A673 (cell line): ENCODE measurements around the gene USPL1. TPM values are rescaled to one million over a fixed set of nuclear protein-coding genes. Genes with fewer than 3 reads are reported as not detected.

Experiments
- BruUV-seq: library from RNA; stranded (reverse); fragments of 400-500 nt; replicated peaks from 2 replicates; lab custom pipeline; 2021; lab: Mats Ljungman, UMichigan
- CTCF ChIA-PET: fragments of 300-600 bp; sonication (Branson Sonifier 250); formaldehyde crosslinking; loops from one replicate; lab custom pipeline; 2022; ENCODE audit warnings: antibody characterized with exemption; lab: Charles Lee
- POLR2A ChIA-PET: fragments of 300-600 bp; sonication (Branson Sonifier 250); formaldehyde crosslinking; loops from one replicate; lab custom pipeline; 2022; ENCODE audit warnings: antibody characterized with exemption; ENCODE audit not compliant: low non-redundant PET; lab: Charles Lee
- DNase-seq: peaks from one replicate; pipeline ENCODE4 v3.0.0-alpha.2; 2015; ENCODE audit warnings: low spot score
- H3K27ac ChIP-seq: fragments of 200-600 bp; sonication (generic); 2 replicates; pipeline ENCODE4 v1.5.1; 2016; ENCODE audit warnings: mixed run types, low read depth, mild to moderate bottlenecking, mixed read lengths, antibody characterized with exemption, low read length; ENCODE audit not compliant: poor library complexity, severe bottlenecking
- H3K27me3 ChIP-seq: fragments of 200-600 bp; sonication (generic); replicated peaks from 2 replicates; pipeline ENCODE4 v1.6.1; 2017; ENCODE audit warnings: mixed run types, low read depth, mild to moderate bottlenecking, mixed read lengths, antibody characterized with exemption, low read length; ENCODE audit not compliant: insufficient read depth, poor library complexity
- H3K36me3 ChIP-seq: fragments of 200-600 bp; sonication (generic); 2 replicates; pipeline ENCODE4 v1.6.1; 2016; ENCODE audit warnings: mixed run types, mild to moderate bottlenecking, mixed read lengths, antibody characterized with exemption, low read length; ENCODE audit not compliant: insufficient read depth, poor library complexity, severe bottlenecking
- H3K4me1 ChIP-seq: fragments of 200-600 bp; sonication (generic); 2 replicates; pipeline ENCODE4 v1.6.1; 2017; ENCODE audit warnings: mixed run types, mild to moderate bottlenecking, mixed read lengths, antibody characterized with exemption, low read length; ENCODE audit not compliant: insufficient read depth, poor library complexity, severe bottlenecking
- H3K4me3 ChIP-seq: fragments of 200-600 bp; sonication (generic); 2 replicates; pipeline ENCODE4 v1.5.1; 2016; ENCODE audit warnings: low read depth, mixed run types, mild to moderate bottlenecking, mixed read lengths, low read length; ENCODE audit not compliant: poor library complexity, severe bottlenecking
- H3K9me3 ChIP-seq: fragments of 200-600 bp; sonication (generic); 2 replicates; pipeline ENCODE4 v1.6.1; 2016; ENCODE audit warnings: mixed run types, low read depth, mild to moderate bottlenecking, mixed read lengths, antibody characterized with exemption, low read length; ENCODE audit not compliant: poor library complexity, severe bottlenecking
- EZH2 ChIP-seq: fragments of 200-600 bp; sonication (generic); IDR thresholded peaks from 2 replicates; pipeline ENCODE4 v1.6.1; 2017; ENCODE audit warnings: borderline replicate concordance, low read depth, mild to moderate bottlenecking, mixed read lengths, antibody characterized with exemption, low read length; ENCODE audit not compliant: poor library complexity, severe bottlenecking
- intact Hi-C: fragments of 100-400 bp; cut with micrococcal nuclease; formaldehyde crosslinking; loops from one replicate; pipeline ENCODE4 v1.10.0; 2022; ENCODE audit not compliant: unreplicated experiment
- total RNA-seq: library from RNA; stranded (reverse); gene quantifications from 2 replicates; pipeline ENCODE4 v1.2.3, GENCODE V29; 2021
- TF ChIP-seq, protein P1 (sequence below): fragments of 300-800, 200-600 bp; sonication (generic); conservative IDR thresholded peaks from 2 replicates; pipeline ENCODE4 v1.5.1; 2017; ENCODE audit warnings: low read depth, mild to moderate bottlenecking, antibody characterized with exemption, low read length, moderate library complexity, mixed read lengths

Gene USPL1
- total RNA-seq, 1 experiment from 2014 or later, result 28.5 TPM

DNA sequence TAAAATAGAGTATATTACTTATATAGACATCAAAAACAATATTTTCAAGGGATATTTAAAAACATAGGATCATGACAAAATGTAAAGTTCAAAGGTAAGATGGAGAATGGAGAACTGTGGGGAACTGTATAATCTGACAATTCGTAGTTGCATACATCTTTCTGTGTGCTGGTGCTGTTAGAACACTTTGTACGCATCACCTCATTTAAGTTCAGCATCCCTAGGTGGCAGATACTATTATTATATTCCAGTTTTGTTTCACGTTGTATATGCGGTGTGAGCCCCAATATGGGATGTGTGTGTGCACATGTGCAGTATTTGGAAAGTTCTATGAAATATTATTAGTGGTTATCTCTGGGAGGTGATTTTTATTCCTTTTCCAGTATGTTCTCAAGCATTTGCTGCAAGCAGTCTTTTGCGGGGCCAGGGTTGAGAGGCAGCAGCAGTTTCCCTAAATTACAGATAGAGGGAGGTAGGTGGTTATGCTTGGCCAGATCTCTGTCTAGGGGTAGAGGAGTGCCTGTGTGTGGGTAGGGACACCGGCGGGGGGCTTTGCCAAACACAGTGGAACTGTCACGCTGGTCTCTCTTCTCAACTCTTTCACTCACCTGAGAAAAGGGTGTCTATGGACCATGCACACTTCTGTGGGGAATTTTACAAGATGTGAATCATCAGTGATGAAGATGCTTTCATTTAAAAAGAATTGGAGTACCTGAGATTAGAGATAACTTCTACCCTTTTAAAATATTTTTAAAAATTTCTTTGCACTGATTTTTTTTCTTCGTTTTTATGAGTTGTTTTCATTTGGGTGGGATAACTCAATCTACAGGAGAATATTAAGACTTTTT is 62.0 kb downstream of the USPL1 start:
- H3K9me3 ChIP-seq, result no peaks in the 10 kb centered on the region
- H3K36me3 ChIP-seq, result no peaks in the 10 kb centered on the region
- H3K4me3 ChIP-seq, result no peak overlapping the region
- POLR2A ChIA-PET, result no interaction called here
- no peaks in the 10 kb centered on the region for H3K4me1 ChIP-seq
- TF ChIP-seq, protein P1, sequence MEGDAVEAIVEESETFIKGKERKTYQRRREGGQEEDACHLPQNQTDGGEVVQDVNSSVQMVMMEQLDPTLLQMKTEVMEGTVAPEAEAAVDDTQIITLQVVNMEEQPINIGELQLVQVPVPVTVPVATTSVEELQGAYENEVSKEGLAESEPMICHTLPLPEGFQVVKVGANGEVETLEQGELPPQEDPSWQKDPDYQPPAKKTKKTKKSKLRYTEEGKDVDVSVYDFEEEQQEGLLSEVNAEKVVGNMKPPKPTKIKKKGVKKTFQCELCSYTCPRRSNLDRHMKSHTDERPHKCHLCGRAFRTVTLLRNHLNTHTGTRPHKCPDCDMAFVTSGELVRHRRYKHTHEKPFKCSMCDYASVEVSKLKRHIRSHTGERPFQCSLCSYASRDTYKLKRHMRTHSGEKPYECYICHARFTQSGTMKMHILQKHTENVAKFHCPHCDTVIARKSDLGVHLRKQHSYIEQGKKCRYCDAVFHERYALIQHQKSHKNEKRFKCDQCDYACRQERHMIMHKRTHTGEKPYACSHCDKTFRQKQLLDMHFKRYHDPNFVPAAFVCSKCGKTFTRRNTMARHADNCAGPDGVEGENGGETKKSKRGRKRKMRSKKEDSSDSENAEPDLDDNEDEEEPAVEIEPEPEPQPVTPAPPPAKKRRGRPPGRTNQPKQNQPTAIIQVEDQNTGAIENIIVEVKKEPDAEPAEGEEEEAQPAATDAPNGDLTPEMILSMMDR, result peak; percentile 61
- TF ChIP-seq EZH2, result no peak
- intact Hi-C loops, result loop anchor here (2.0 to 10.0 kb wide), 4 partner anchors 123 to 545 kb away; no protein-coding TSS in a partner anchor
- H3K27ac ChIP-seq, result no peak overlapping the region
- H3K27me3 ChIP-seq, result no peaks in the 10 kb centered on the region
- peak; percentile 56 for DNase-seq
- BruUV-seq, result no TSS peak
- CTCF ChIA-PET, result interaction anchor here (0.7 kb wide), 1 partner anchor 564 kb away, joined by 3 read pairs; no protein-coding TSS in a partner anchor

DNA sequence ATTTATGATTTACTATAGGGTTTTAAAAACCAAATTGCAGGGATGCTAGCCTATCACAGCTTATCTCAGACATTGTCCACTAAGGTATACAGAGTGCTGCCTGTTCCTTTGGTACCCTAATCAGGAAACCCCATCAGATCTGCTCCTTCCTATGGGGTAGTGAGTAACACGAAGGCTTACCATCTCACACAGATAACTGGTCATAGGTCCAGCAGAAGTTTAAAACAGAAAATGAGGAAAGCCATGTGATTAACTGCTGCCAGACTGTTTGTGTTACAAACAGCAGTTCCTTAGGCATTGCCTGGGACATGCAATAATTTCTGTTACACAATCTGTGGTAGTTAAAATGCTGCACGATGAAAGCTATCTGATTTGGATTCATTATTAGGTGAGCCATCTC is 64.1 kb downstream of the USPL1 start:
- no peak for DNase-seq
- intact Hi-C loops, result no loop called here
- Histone ChIP-seq H3K36me3 (no peaks in the 10 kb centered on the region), H3K4me1 (no peaks in the 10 kb centered on the region), H3K4me3 (no peak overlapping the region), H3K9me3 (no peaks in the 10 kb centered on the region), H3K27ac (no peak overlapping the region), H3K27me3 (no peaks in the 10 kb centered on the region)
- POLR2A ChIA-PET, result no interaction called here
- TF ChIP-seq, protein P1, result no peak
- no peak for TF ChIP-seq EZH2
- no TSS peak for BruUV-seq
- CTCF ChIA-PET, result no interaction called here

GRCh38 chr13:30685320-30685859 is 67.7 kb downstream of the USPL1 start:
- CTCF ChIA-PET, result no interaction called here
- BruUV-seq, result no TSS peak

More at GRCh38 chr13:30685320-30685859, 67.7 kb downstream of the USPL1 start:
- H3K9me3 ChIP-seq, result no peaks in the 10 kb centered on the region
- no peaks in the 10 kb centered on the region for H3K36me3 ChIP-seq
- no peak overlapping the region for H3K4me3 ChIP-seq
- no peaks in the 10 kb centered on the region for H3K4me1 ChIP-seq
- H3K27me3 ChIP-seq, result no peaks in the 10 kb centered on the region
- POLR2A ChIA-PET, result no interaction called here
- no peak for TF ChIP-seq EZH2
- TF ChIP-seq, protein P1, result no peak
- H3K27ac ChIP-seq, result no peak overlapping the region
- intact Hi-C loops, result no loop called here
- DNase-seq, result no peak
